Thymus (tissue), 11 donors: ENCODE results near the gene PPM1A. TPM values are rescaled to one million over a fixed set of nuclear protein-coding genes. Genes with fewer than 3 reads are reported as not detected.

ENCODE experiments used
- DNase-seq, 9 donors: peaks; one replicate each; pipeline ENCODE4 v3.0.0-alpha.2; 2013; ENCODE audit warnings: low spot score in 9 of 9, low read depth in 6 of 9, missing footprints in 1 of 9
- H3K27ac ChIP-seq, 2 donors: one replicate each; pipeline ENCODE4 v1.5.1; 2013; ENCODE audit warnings: control low read depth in 1 of 2, low read depth in 1 of 2, low read length in 1 of 2, mild to moderate bottlenecking in 1 of 2, moderate library complexity in 1 of 2
- H3K27me3 ChIP-seq, 2 donors: one replicate each; pipeline ENCODE4 v1.5.1; 2013; ENCODE audit warnings: low read length in 1 of 2; ENCODE audit not compliant: control insufficient read depth in 2 of 2, insufficient read depth in 1 of 2
- H3K36me3 ChIP-seq, 2 donors: one replicate each; pipeline ENCODE4 v1.5.1; 2013; ENCODE audit warnings: low read length in 1 of 2, mild to moderate bottlenecking in 1 of 2, moderate library complexity in 1 of 2; ENCODE audit not compliant: control insufficient read depth in 2 of 2, insufficient read depth in 2 of 2
- H3K4me1 ChIP-seq, 2 donors: one replicate each; pipeline ENCODE4 v1.5.1; 2013; ENCODE audit warnings: low read length in 2 of 2; ENCODE audit not compliant: control insufficient read depth in 2 of 2, insufficient read depth in 2 of 2
- H3K4me3 ChIP-seq, 2 donors: one replicate each; pipeline ENCODE4 v1.5.1; 2013; ENCODE audit warnings: low read length in 2 of 2, control low read depth in 1 of 2, mild to moderate bottlenecking in 1 of 2
- H3K9me3 ChIP-seq, 2 donors: one replicate each; pipeline ENCODE4 v1.5.1; 2013; ENCODE audit warnings: low read length in 1 of 2, mild to moderate bottlenecking in 1 of 2; ENCODE audit not compliant: control insufficient read depth in 2 of 2, insufficient read depth in 1 of 2
- WGBS: extraction: QIAGEN DNeasy Blood & Tissue Kit; methylation state at CpG from one replicate; pipeline ENCODE4 v1.1.7; 2013; 5-methylcytosine and 5-hydroxymethylcytosine counted together
- polyA plus RNA-seq: library from polyadenylated mRNA; stranded (reverse); fragments of 200-250 nt; gene quantifications from one replicate; pipeline ENCODE4 v1.2.3, GENCODE V29; 2013
- total RNA-seq: library from RNA; stranded (reverse); fragments of 120-200 nt; gene quantifications from one replicate; pipeline ENCODE4 v1.2.4, GENCODE V29; 2013
- donor health status: healthy.

Gene PPM1A
- total and polyA plus RNA-seq, 2 donors = 25.2 to 41.6 TPM

- Histone ChIP-seq H3K4me1 (no peaks in the 10 kb centered on the region), H3K9me3 (no peaks in the 10 kb centered on the region), H3K36me3 (peaks cover 0 to 2% of the 10 kb centered on the region in 2 donors), H3K27me3 (no peaks in the 10 kb centered on the region), H3K27ac (no peak overlapping the region), H3K4me3 (no peak overlapping the region)
- WGBS = 95% methylated on average over 5 of the region's 5 CpGs
- DNase-seq = no peak
These were observed 52.7 kb downstream of the PPM1A start for GRCh38 chr14:60301685-60302084.

- 94% methylated on average over 1 of the region's 1 CpG for WGBS
These were observed 53.6 kb downstream of the PPM1A start for GRCh38 chr14:60302663-60303062.

GRCh38 chr14:60303745-60304144 is 54.7 kb downstream of the PPM1A start:
- H3K4me1 ChIP-seq = no peaks in the 10 kb centered on the region
- H3K4me3 ChIP-seq = no peak overlapping the region
- no peaks in the 10 kb centered on the region for H3K36me3 ChIP-seq
- H3K27ac ChIP-seq = no peak overlapping the region
- no peaks in the 10 kb centered on the region for H3K27me3 ChIP-seq
- WGBS = 93% methylated on average over 7 of the region's 7 CpGs
- no peak for DNase-seq
- H3K9me3 ChIP-seq = no peaks in the 10 kb centered on the region

More at GRCh38 chr14:60302663-60303062, 53.6 kb downstream of the PPM1A start:
- H3K36me3 ChIP-seq = no peaks in the 10 kb centered on the region
- no peaks in the 10 kb centered on the region for H3K9me3 ChIP-seq
- H3K4me3 ChIP-seq = no peak overlapping the region
- H3K27ac ChIP-seq = no peak overlapping the region
- H3K27me3 ChIP-seq = no peaks in the 10 kb centered on the region
- no peak for DNase-seq
- H3K4me1 ChIP-seq = no peaks in the 10 kb centered on the region

GRCh38 chr14:60304509-60304908 is 55.5 kb downstream of the PPM1A start:
- DNase-seq = no peak
- Histone ChIP-seq H3K4me1 (no peaks in the 10 kb centered on the region), H3K36me3 (no peaks in the 10 kb centered on the region), H3K27ac (no peak overlapping the region), H3K9me3 (no peaks in the 10 kb centered on the region), H3K27me3 (no peaks in the 10 kb centered on the region), H3K4me3 (no peak overlapping the region)
- 93% methylated on average over 7 of the region's 7 CpGs for WGBS

GRCh38 chr14:60309867-60310552 is 61.0 kb downstream of the PPM1A start:
- 97% methylated on average over 3 of the region's 3 CpGs for WGBS

GRCh38 chr14:60311417-60311816 is 62.4 kb downstream of the PPM1A start:
- H3K36me3 ChIP-seq = no peaks in the 10 kb centered on the region
- H3K27ac ChIP-seq = no peak overlapping the region
- no peaks in the 10 kb centered on the region for H3K9me3 ChIP-seq
- H3K4me3 ChIP-seq = no peak overlapping the region
- H3K27me3 ChIP-seq = peaks cover 0 to 5% of the 10 kb centered on the region in 2 donors
- DNase-seq = no peak
- 86% methylated on average over 4 of the region's 4 CpGs for WGBS
- H3K4me1 ChIP-seq = no peaks in the 10 kb centered on the region

More at GRCh38 chr14:60309867-60310552, 61.0 kb downstream of the PPM1A start:
- Histone ChIP-seq H3K27me3 (peaks cover 0 to 5% of the 10 kb centered on the region in 2 donors), H3K36me3 (no peaks in the 10 kb centered on the region), H3K27ac (no peak overlapping the region), H3K9me3 (no peaks in the 10 kb centered on the region), H3K4me1 (no peaks in the 10 kb centered on the region), H3K4me3 (no peak overlapping the region)
- DNase-seq = no peak

- WGBS = 64% methylated on average over 6 of the region's 6 CpGs
- peaks cover 0 to 5% of the 10 kb centered on the region in 2 donors for H3K27me3 ChIP-seq
- H3K27ac ChIP-seq = no peak overlapping the region
- no peaks in the 10 kb centered on the region for H3K9me3 ChIP-seq
- H3K4me1 ChIP-seq = no peaks in the 10 kb centered on the region
- no peak for DNase-seq
- H3K4me3 ChIP-seq = no peak overlapping the region
- H3K36me3 ChIP-seq = no peaks in the 10 kb centered on the region
These were observed 64.1 kb downstream of the PPM1A start for GRCh38 chr14:60313093-60313492.

- no peak for DNase-seq
- Histone ChIP-seq H3K9me3 (no peaks in the 10 kb centered on the region), H3K4me3 (no peak overlapping the region), H3K36me3 (no peaks in the 10 kb centered on the region), H3K27me3 (peaks cover 0 to 5% of the 10 kb centered on the region in 2 donors), H3K4me1 (no peaks in the 10 kb centered on the region), H3K27ac (no peak overlapping the region)
- 92% methylated on average over 8 of the region's 8 CpGs for WGBS
These were observed 66.4 kb downstream of the PPM1A start for GRCh38 chr14:60315196-60315990.

GRCh38 chr14:60317609-60318008 is 68.6 kb downstream of the PPM1A start:
- Histone ChIP-seq H3K4me1 (no peaks in the 10 kb centered on the region), H3K9me3 (no peaks in the 10 kb centered on the region), H3K36me3 (no peaks in the 10 kb centered on the region), H3K27ac (no peak overlapping the region), H3K27me3 (peaks cover 0 to 5% of the 10 kb centered on the region in 2 donors), H3K4me3 (no peak overlapping the region)
- DNase-seq = no peak
- 81% methylated on average over 4 of the region's 4 CpGs for WGBS
